ENCODE results near the gene SEMA3A.

SEMA3A gene

DNA sequence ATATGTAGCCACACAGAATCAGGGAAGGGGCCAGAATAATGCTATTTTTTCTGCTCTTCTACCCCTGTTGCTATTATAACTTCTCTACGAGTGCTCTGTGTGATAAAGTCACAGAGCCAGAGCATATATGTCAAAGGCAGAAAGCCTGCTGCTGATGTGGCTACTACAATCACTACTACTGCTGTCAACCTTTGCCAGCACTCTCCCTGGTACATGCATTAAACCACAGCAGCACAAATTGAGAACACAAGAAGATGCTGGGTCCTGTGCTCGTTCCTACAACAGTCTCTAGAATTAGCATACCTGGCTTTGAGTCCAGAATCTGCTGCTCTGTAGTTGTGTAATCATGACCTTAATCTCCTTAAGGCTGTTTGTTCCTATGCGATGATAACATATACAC is 108.6 kb downstream of the SEMA3A start:
- Histone ChIP-seq H4K20me1 (ENCODE audit: low read depth, low read length) (no peaks in the 10 kb centered on the region; the same call in 1 of the 2 replicates), H2AFZ (ENCODE audit: low read depth, low read length, severe bottlenecking) (no peak overlapping the region), H3K36me3 (ENCODE audit: low read length) (no peaks in the 10 kb centered on the region), H3K9me2 (replicated peaks; ENCODE audit: insufficient read depth, low read length) (no peaks in the 10 kb centered on the region), H3K79me2 (ENCODE audit: insufficient read depth, low read length) (no peaks in the 10 kb centered on the region), H3K27me3 (ENCODE audit: low read length) (no peaks in the 10 kb centered on the region), H3K4me3 (ENCODE audit: insufficient read depth, low read length, poor library complexity, severe bottlenecking) (no peak overlapping the region), H3K27ac (ENCODE audit: low read depth, low read length) (no peak overlapping the region), H3K9me3 (ENCODE audit: insufficient read depth, low read length) (no peaks in the 10 kb centered on the region), H3K9ac (ENCODE audit: low read length) (no peak overlapping the region), H3K4me2 (ENCODE audit: low read depth, low read length, poor library complexity, severe bottlenecking) (no peak overlapping the region), H3F3A (ENCODE audit: insufficient read depth) (no peaks in the 10 kb centered on the region)
- TF ChIP-seq, protein P1, sequence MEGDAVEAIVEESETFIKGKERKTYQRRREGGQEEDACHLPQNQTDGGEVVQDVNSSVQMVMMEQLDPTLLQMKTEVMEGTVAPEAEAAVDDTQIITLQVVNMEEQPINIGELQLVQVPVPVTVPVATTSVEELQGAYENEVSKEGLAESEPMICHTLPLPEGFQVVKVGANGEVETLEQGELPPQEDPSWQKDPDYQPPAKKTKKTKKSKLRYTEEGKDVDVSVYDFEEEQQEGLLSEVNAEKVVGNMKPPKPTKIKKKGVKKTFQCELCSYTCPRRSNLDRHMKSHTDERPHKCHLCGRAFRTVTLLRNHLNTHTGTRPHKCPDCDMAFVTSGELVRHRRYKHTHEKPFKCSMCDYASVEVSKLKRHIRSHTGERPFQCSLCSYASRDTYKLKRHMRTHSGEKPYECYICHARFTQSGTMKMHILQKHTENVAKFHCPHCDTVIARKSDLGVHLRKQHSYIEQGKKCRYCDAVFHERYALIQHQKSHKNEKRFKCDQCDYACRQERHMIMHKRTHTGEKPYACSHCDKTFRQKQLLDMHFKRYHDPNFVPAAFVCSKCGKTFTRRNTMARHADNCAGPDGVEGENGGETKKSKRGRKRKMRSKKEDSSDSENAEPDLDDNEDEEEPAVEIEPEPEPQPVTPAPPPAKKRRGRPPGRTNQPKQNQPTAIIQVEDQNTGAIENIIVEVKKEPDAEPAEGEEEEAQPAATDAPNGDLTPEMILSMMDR (IDR thresholded peaks at IDR 0.05; ENCODE audit: insufficient read depth, low read length, poor library complexity, severe bottlenecking): no peak
- TF ChIP-seq EZH2phosphoT487 (conservative IDR thresholded peaks at IDR 0.05; ENCODE audit: low read length): no peak

GRCh38 chr7:84085147-84085546 is 109.4 kb downstream of the SEMA3A start:
- Histone ChIP-seq H3K9ac (ENCODE audit: low read length) (no peak overlapping the region), H3K27ac (ENCODE audit: low read depth, low read length) (no peak overlapping the region), H3K27me3 (ENCODE audit: low read length) (no peaks in the 10 kb centered on the region), H3K9me2 (replicated peaks; ENCODE audit: insufficient read depth, low read length) (no peaks in the 10 kb centered on the region), H3K9me3 (ENCODE audit: insufficient read depth, low read length) (no peaks in the 10 kb centered on the region), H3K36me3 (ENCODE audit: low read length) (no peaks in the 10 kb centered on the region), H3K4me2 (ENCODE audit: low read depth, low read length, poor library complexity, severe bottlenecking) (no peak overlapping the region), H2AFZ (ENCODE audit: low read depth, low read length, severe bottlenecking) (no peak overlapping the region), H3F3A (ENCODE audit: insufficient read depth) (no peaks in the 10 kb centered on the region), H3K79me2 (ENCODE audit: insufficient read depth, low read length) (no peaks in the 10 kb centered on the region), H4K20me1 (ENCODE audit: low read depth, low read length) (no peaks in the 10 kb centered on the region; the same call in 1 of the 2 replicates), H3K4me3 (ENCODE audit: insufficient read depth, low read length, poor library complexity, severe bottlenecking) (no peak overlapping the region)
- TF ChIP-seq, protein P1 (IDR thresholded peaks at IDR 0.05; ENCODE audit: insufficient read depth, low read length, poor library complexity, severe bottlenecking): no peak
- TF ChIP-seq EZH2phosphoT487 (conservative IDR thresholded peaks at IDR 0.05; ENCODE audit: low read length): no peak

- Histone ChIP-seq H2AFZ (ENCODE audit: low read depth, low read length, severe bottlenecking) (no peak overlapping the region), H3K27me3 (ENCODE audit: low read length) (no peaks in the 10 kb centered on the region), H3K27ac (ENCODE audit: low read depth, low read length) (no peak overlapping the region), H4K20me1 (ENCODE audit: low read depth, low read length) (no peaks in the 10 kb centered on the region; the same call in 1 of the 2 replicates), H3K79me2 (ENCODE audit: insufficient read depth, low read length) (no peaks in the 10 kb centered on the region), H3K36me3 (ENCODE audit: low read length) (no peaks in the 10 kb centered on the region), H3K9ac (ENCODE audit: low read length) (no peak overlapping the region), H3K9me2 (replicated peaks; ENCODE audit: insufficient read depth, low read length) (no peaks in the 10 kb centered on the region), H3F3A (ENCODE audit: insufficient read depth) (no peaks in the 10 kb centered on the region), H3K9me3 (ENCODE audit: insufficient read depth, low read length) (no peaks in the 10 kb centered on the region), H3K4me2 (ENCODE audit: low read depth, low read length, poor library complexity, severe bottlenecking) (no peak overlapping the region), H3K4me3 (ENCODE audit: insufficient read depth, low read length, poor library complexity, severe bottlenecking) (no peak overlapping the region)
- no peak for TF ChIP-seq EZH2phosphoT487 (conservative IDR thresholded peaks at IDR 0.05; ENCODE audit: low read length)
- TF ChIP-seq, protein P1 (IDR thresholded peaks at IDR 0.05; ENCODE audit: insufficient read depth, low read length, poor library complexity, severe bottlenecking): no peak
Measured at GRCh38 chr7:84083846-84084245, 110.7 kb downstream of the SEMA3A start.

Measured in SU-DHL-6 (cell line).